Osteocyte (in vitro differentiated cells): Measurements from ENCODE around the gene TIAL1. TPM values are rescaled to one million over a fixed set of nuclear protein-coding genes. Genes with fewer than 3 reads are reported as not detected.
"Not testable (repeated sequence)": the region's sequence is repeated elsewhere in the genome, so short reads cannot be mapped to it uniquely, and the experiment has no call there.

Experiments used
- DNase-seq: peaks from one replicate; pipeline ENCODE4 v3.0.0; 2021; ENCODE audit warnings: mixed read lengths; ENCODE audit not compliant: unreplicated experiment; ENCODE audit errors: extremely low spot score
- H3K27ac Mint-ChIP-seq: one replicate; pipeline ENCODE4 v1.8.0; 2021; ENCODE audit warnings: mild to moderate bottlenecking, mixed read lengths; ENCODE audit not compliant: unreplicated experiment
- H3K27me3 Mint-ChIP-seq: one replicate; pipeline ENCODE4 v1.8.0; 2021; ENCODE audit warnings: mixed read lengths; ENCODE audit not compliant: unreplicated experiment
- H3K36me3 Mint-ChIP-seq: one replicate; pipeline ENCODE4 v1.8.0; 2021; ENCODE audit warnings: mixed read lengths; ENCODE audit not compliant: unreplicated experiment
- H3K4me1 Mint-ChIP-seq: one replicate; pipeline ENCODE4 v1.8.0; 2021; ENCODE audit warnings: mixed read lengths; ENCODE audit not compliant: unreplicated experiment
- H3K4me3 Mint-ChIP-seq: one replicate; pipeline ENCODE4 v1.8.0; 2021; ENCODE audit warnings: mild to moderate bottlenecking, moderate library complexity, mixed read lengths; ENCODE audit not compliant: unreplicated experiment
- H3K9me3 Mint-ChIP-seq: one replicate; pipeline ENCODE4 v1.8.0; 2021; ENCODE audit warnings: mixed read lengths; ENCODE audit not compliant: unreplicated experiment
- total RNA-seq: library from RNA; stranded (reverse); gene quantifications from 2 replicates; pipeline ENCODE4 v1.2.1, GENCODE V29; 2021
- TF ChIP-seq, protein P1 (sequence below): fragments of 200-600 bp; sonication (generic); IDR thresholded peaks from 2 replicates; pipeline ENCODE4 v1.5.0; 2021; ENCODE audit warnings: antibody characterized with exemption, mild to moderate bottlenecking, moderate library complexity

The TIAL1 gene
- total RNA-seq, 1 donor from 2014 or later = 133 TPM

DNA sequence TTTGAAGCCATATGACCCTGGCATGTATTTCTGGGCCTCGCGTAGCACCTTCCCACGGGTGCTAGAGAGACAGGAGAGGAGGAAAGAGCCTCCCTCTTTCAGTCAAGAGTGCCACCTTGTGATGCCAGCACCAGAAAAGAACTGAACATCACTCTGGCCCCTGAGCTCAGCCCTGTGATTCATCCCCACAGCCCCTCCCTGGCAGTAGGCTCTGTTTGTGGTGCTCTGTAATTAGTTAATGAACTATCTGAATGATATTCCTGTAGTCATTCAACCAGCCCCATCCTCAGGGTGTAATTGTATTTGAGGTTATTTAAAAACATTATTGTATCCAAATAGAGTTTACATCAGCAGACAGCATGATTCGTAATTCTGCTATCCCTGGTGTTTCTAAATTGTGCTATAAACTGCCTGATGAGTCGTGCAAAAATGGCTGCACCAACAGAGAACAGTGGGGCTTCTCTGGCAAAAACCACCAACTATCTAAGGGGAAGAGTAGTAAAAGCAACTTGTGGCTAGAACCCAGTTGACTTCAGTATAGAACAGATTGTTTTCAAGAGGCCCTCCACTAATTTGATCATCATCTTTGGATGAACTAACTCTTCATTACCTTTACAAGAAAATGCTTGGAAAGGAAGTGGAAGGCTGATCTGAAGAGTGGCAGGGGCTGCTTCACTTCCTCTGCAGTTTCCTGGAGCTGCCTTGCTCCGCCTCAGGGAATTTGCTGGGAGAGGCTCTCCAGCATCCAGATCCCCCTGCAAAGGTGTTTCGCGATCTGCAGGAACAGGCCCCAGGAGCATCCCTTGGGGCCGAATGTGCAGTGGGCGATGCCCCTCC lies 23.7 kb upstream of the TIAL1 start:
- Mint-ChIP-seq H3K4me3 (no peak overlapping the region), H3K27ac (no peak overlapping the region)

GRCh38 chr10:119619811-119620210 lies 23.0 kb upstream of the TIAL1 start:
- H3K9me3 Mint-ChIP-seq, H3K36me3 Mint-ChIP-seq, H3K27ac Mint-ChIP-seq, H3K4me3 Mint-ChIP-seq, H3K4me1 Mint-ChIP-seq, H3K27me3 Mint-ChIP-seq, DNase-seq: not testable (repeated sequence)

More for the DNA sequence above, 23.7 kb upstream of the TIAL1 start:
- H3K27me3 Mint-ChIP-seq = no peaks in the 10 kb centered on the region
- no peaks in the 10 kb centered on the region for H3K9me3 Mint-ChIP-seq
- H3K36me3 Mint-ChIP-seq = no peaks in the 10 kb centered on the region
- no peak for DNase-seq
- TF ChIP-seq, protein P1, sequence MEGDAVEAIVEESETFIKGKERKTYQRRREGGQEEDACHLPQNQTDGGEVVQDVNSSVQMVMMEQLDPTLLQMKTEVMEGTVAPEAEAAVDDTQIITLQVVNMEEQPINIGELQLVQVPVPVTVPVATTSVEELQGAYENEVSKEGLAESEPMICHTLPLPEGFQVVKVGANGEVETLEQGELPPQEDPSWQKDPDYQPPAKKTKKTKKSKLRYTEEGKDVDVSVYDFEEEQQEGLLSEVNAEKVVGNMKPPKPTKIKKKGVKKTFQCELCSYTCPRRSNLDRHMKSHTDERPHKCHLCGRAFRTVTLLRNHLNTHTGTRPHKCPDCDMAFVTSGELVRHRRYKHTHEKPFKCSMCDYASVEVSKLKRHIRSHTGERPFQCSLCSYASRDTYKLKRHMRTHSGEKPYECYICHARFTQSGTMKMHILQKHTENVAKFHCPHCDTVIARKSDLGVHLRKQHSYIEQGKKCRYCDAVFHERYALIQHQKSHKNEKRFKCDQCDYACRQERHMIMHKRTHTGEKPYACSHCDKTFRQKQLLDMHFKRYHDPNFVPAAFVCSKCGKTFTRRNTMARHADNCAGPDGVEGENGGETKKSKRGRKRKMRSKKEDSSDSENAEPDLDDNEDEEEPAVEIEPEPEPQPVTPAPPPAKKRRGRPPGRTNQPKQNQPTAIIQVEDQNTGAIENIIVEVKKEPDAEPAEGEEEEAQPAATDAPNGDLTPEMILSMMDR = no peak
- H3K4me1 Mint-ChIP-seq = no peaks in the 10 kb centered on the region

GRCh38 chr10:119619215-119619614 lies 22.5 kb upstream of the TIAL1 start:
- Mint-ChIP-seq H3K27ac (no peak overlapping the region), H3K4me1 (no peaks in the 10 kb centered on the region)
- TF ChIP-seq, protein P1 = no peak

GRCh38 chr10:119616882-119617570 lies 20.3 kb upstream of the TIAL1 start:
- Mint-ChIP-seq H3K27me3 (no peaks in the 10 kb centered on the region), H3K36me3 (no peaks in the 10 kb centered on the region), H3K4me3 (no peak overlapping the region), H3K4me1 (no peaks in the 10 kb centered on the region), H3K27ac (no peak overlapping the region), H3K9me3 (no peaks in the 10 kb centered on the region)
- TF ChIP-seq, protein P1 = peak; percentile 17
- no peak for DNase-seq

More at GRCh38 chr10:119619215-119619614, 22.5 kb upstream of the TIAL1 start:
- H3K36me3 Mint-ChIP-seq = no peaks in the 10 kb centered on the region
- no peaks in the 10 kb centered on the region for H3K27me3 Mint-ChIP-seq
- no peaks in the 10 kb centered on the region for H3K9me3 Mint-ChIP-seq
- H3K4me3 Mint-ChIP-seq = no peak overlapping the region
- DNase-seq = no peak

- no peak for DNase-seq
- Mint-ChIP-seq H3K27ac (no peak overlapping the region), H3K9me3 (no peaks in the 10 kb centered on the region), H3K4me1 (no peaks in the 10 kb centered on the region), H3K4me3 (no peak overlapping the region), H3K27me3 (no peaks in the 10 kb centered on the region), H3K36me3 (no peaks in the 10 kb centered on the region)
- TF ChIP-seq, protein P1 = no peak
These were observed 17.9 kb upstream of the TIAL1 start for GRCh38 chr10:119614686-119615085.
